ENCODE results near the gene PMAIP1.

PMAIP1 gene

DNA sequence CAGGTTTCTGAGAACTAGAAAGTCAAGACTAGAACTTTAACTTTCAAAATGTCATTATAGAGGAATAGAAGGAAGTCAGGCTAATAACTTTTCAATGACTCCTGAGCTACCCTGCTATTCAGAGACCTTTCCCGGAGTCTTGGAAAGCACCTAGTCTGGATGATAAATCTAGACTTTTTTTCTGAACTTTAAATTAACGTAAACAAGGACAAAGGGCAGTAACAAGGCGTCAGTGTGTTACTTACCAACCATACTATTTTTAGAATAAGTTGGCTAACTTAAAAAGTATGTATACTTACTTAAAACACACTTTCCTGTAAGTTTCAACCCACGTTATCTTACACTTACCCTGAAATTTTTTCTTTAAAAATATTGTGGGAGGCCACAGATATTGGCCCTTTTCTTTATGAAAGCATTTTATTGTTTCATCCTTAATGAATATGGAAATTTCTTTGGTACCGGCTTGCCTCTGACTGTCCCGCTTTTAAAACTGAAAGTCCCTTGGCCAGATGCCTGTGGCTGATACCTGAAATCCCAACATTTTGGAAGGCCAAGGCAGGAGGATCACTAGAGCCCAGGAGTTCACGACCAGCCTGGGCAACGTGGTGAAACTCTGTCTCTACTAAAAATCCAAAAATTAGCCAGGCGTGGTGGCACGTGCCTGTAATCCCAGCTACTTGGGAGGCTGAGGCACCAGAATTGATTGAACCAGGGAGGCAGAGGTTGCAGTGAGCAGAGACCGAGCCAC, 9.7 kb downstream of the PMAIP1 start:
- no peak overlapping the region for H3K4me3 ChIP-seq (replicated peaks; ENCODE audit: insufficient read depth, low read length)
- no peak for DNase-seq (ENCODE audit: low read depth in 1 of 2, low spot score in 1 of 2)
- H3K27ac ChIP-seq (replicated peaks), result no peak overlapping the region
- H3K27me3 ChIP-seq (ENCODE audit: insufficient read depth, poor library complexity, severe bottlenecking), result no peaks in the 10 kb centered on the region
- no peak for TF ChIP-seq SPI1 (IDR thresholded peaks at IDR 0.05; ENCODE audit: borderline replicate concordance, low read depth)

DNA sequence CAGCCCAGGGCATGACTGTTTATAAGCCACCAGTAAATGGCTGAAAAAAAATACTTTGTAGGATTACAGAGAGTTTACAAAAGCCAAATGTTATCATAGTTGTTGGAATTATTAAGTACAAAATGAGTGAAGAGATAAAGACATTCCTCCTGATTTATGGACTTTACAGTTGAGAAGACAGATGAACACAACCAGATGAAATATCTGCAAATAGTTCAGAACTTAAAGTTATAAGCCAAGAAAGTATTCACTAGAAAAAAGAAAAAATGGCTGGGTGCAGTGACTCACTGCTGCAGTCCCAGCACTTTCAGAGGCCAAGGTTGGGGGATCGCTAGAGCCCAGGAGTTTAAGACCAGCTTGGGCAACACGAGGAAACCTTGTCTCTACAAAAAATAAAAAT, 11.2 kb downstream of the PMAIP1 start:
- no peak for DNase-seq (ENCODE audit: low read depth in 1 of 2, low spot score in 1 of 2)
- TF ChIP-seq SPI1 (IDR thresholded peaks at IDR 0.05; ENCODE audit: borderline replicate concordance, low read depth), result no peak
- no peak for TF ChIP-seq POLR2AphosphoS5 (IDR thresholded peaks at IDR 0.05; ENCODE audit: low read depth)
- TF ChIP-seq, protein P1, sequence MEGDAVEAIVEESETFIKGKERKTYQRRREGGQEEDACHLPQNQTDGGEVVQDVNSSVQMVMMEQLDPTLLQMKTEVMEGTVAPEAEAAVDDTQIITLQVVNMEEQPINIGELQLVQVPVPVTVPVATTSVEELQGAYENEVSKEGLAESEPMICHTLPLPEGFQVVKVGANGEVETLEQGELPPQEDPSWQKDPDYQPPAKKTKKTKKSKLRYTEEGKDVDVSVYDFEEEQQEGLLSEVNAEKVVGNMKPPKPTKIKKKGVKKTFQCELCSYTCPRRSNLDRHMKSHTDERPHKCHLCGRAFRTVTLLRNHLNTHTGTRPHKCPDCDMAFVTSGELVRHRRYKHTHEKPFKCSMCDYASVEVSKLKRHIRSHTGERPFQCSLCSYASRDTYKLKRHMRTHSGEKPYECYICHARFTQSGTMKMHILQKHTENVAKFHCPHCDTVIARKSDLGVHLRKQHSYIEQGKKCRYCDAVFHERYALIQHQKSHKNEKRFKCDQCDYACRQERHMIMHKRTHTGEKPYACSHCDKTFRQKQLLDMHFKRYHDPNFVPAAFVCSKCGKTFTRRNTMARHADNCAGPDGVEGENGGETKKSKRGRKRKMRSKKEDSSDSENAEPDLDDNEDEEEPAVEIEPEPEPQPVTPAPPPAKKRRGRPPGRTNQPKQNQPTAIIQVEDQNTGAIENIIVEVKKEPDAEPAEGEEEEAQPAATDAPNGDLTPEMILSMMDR (IDR thresholded peaks at IDR 0.05; ENCODE audit: insufficient read depth, low read length), result no peak
- TF ChIP-seq GABPA (IDR thresholded peaks at IDR 0.05; ENCODE audit: low read depth), result no peak
- TF ChIP-seq, protein P2, sequence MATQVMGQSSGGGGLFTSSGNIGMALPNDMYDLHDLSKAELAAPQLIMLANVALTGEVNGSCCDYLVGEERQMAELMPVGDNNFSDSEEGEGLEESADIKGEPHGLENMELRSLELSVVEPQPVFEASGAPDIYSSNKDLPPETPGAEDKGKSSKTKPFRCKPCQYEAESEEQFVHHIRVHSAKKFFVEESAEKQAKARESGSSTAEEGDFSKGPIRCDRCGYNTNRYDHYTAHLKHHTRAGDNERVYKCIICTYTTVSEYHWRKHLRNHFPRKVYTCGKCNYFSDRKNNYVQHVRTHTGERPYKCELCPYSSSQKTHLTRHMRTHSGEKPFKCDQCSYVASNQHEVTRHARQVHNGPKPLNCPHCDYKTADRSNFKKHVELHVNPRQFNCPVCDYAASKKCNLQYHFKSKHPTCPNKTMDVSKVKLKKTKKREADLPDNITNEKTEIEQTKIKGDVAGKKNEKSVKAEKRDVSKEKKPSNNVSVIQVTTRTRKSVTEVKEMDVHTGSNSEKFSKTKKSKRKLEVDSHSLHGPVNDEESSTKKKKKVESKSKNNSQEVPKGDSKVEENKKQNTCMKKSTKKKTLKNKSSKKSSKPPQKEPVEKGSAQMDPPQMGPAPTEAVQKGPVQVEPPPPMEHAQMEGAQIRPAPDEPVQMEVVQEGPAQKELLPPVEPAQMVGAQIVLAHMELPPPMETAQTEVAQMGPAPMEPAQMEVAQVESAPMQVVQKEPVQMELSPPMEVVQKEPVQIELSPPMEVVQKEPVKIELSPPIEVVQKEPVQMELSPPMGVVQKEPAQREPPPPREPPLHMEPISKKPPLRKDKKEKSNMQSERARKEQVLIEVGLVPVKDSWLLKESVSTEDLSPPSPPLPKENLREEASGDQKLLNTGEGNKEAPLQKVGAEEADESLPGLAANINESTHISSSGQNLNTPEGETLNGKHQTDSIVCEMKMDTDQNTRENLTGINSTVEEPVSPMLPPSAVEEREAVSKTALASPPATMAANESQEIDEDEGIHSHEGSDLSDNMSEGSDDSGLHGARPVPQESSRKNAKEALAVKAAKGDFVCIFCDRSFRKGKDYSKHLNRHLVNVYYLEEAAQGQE (IDR thresholded peaks at IDR 0.05; ENCODE audit: insufficient replicate concordance, low read depth), result no peak
- H3K4me3 ChIP-seq (replicated peaks; ENCODE audit: insufficient read depth, low read length), result no peak overlapping the region
- no peaks in the 10 kb centered on the region for H3K27me3 ChIP-seq (ENCODE audit: insufficient read depth, poor library complexity, severe bottlenecking)
- H3K27ac ChIP-seq (replicated peaks), result peak overlapping the region; percentile 13

DNA sequence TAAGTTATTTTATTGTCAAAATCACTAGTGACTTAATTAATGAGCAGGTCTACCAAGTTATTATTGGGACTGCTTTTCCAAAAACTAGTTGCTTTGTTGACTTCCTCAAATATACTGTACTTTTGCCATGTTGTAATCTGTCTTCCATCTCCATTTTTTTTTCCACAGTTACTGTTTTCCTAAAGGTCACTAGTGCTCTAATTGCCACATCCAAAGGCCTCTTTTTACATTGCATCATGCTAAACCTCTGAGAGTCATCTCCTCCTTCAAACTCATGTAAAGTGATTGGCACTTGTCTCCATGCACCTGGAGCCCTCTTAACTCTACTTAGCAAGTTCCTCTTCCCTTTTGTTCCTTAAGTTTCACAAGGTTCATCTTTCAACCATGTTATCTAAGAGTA, 11.8 kb downstream of the PMAIP1 start:
- no peaks in the 10 kb centered on the region for H3K27me3 ChIP-seq (ENCODE audit: insufficient read depth, poor library complexity, severe bottlenecking)
- DNase-seq (ENCODE audit: low read depth in 1 of 2, low spot score in 1 of 2), result peak; percentile 93 to 100

More for the DNA sequence above, 11.8 kb downstream of the PMAIP1 start:
- no peak overlapping the region for H3K4me3 ChIP-seq (replicated peaks; ENCODE audit: insufficient read depth, low read length)
- peak overlapping the region; percentile 13; the same call in 1 of the 2 replicates for H3K27ac ChIP-seq (replicated peaks)
- TF ChIP-seq POLR2AphosphoS5 (IDR thresholded peaks at IDR 0.05; ENCODE audit: low read depth), result peak; percentile 82; the same call in 1 of the 2 replicates
- peak; percentile 88 for TF ChIP-seq SPI1 (IDR thresholded peaks at IDR 0.05; ENCODE audit: borderline replicate concordance, low read depth)
- TF ChIP-seq, protein P1 (IDR thresholded peaks at IDR 0.05; ENCODE audit: insufficient read depth, low read length), result no peak
- TF ChIP-seq, protein P2 (IDR thresholded peaks at IDR 0.05; ENCODE audit: insufficient replicate concordance, low read depth), result no peak
- no peak for TF ChIP-seq GABPA (IDR thresholded peaks at IDR 0.05; ENCODE audit: low read depth)
